ENCODE results near the gene ARID3B.

DNA sequence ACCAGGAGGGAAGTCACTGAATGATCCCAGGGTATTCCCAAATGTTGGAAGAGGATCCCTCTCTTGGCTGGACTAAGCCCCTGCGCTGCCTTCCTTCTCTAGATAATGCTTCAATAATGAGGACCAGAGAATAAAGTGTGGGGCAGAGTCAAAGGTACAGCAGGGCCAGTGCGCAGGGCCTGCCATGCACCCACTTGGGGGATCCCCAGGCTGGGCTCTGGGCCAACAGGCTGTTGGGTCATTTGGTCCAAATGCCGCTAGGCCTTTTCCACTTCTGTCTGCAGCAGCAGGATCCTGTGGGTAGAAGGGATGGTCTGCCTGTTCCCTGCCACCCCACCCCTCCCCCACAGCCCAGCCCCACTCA, 68.9 kb downstream of the ARID3B start:
- TF ChIP-seq CTCF (CRISPR knock-in tag; IDR thresholded peaks at IDR 0.05) (no peak), EP300 (IDR thresholded peaks at IDR 0.05; ENCODE audit: low read depth in 2 of 2, low read length in 2 of 2) (no peak), EP300 (CRISPR knock-in tag; IDR thresholded peaks at IDR 0.05; ENCODE audit: borderline replicate concordance) (no peak), CEBPB (IDR thresholded peaks at IDR 0.05; ENCODE audit: borderline replicate concordance, low read depth, low read length) (no peak), TCF7L2 (IDR thresholded peaks at IDR 0.05; ENCODE audit: low read depth, low read length) (no peak), SOX5 (CRISPR knock-in tag; IDR thresholded peaks at IDR 0.05; ENCODE audit: borderline replicate concordance) (no peak)

Measured in HepG2 (cell line).